Activated T-cell treated with anti-CD3 and anti-CD28 coated beads for 4 hours (primary cell): ENCODE data around the gene DOK3.

Experiments used
- DNase-seq: peaks from one replicate; pipeline ENCODE4 v3.0.0-alpha.2; 2020

Gene DOK3

GRCh38 chr5:177509381-177509951, at the start of gene DOK3:
Gene DOK3 (minus strand): TSS chr5:177509826. CDS start chr5:177509540, 286 bp downstream.
- DNase-seq: no peak

GRCh38 chr5:177557796-177558195, 48.2 kb upstream of the DOK3 start:
- no peak for DNase-seq

- no peak for DNase-seq
Observed at GRCh38 chr5:177557041-177557647, 47.5 kb upstream of the DOK3 start.

GRCh38 chr5:177555665-177556064, 46.0 kb upstream of the DOK3 start:
- DNase-seq: no peak

- DNase-seq: no peak
Observed at GRCh38 chr5:177555228-177555627, 45.6 kb upstream of the DOK3 start.

- DNase-seq: peak; percentile 94
Observed at GRCh38 chr5:177554474-177555111, 45.0 kb upstream of the DOK3 start, which contains the start of gene FAM193B. Gene FAM193B (minus strand): TSS chr5:177554563. CDS start chr5:177554458, 105 bp downstream.

- DNase-seq: peak; percentile 25
Observed at GRCh38 chr5:177553671-177554429, 44.2 kb upstream of the DOK3 start.

GRCh38 chr5:177552839-177553455, 43.3 kb upstream of the DOK3 start:
- no peak for DNase-seq

GRCh38 chr5:177550122-177550521, 40.5 kb upstream of the DOK3 start:
- no peak for DNase-seq

- no peak for DNase-seq
Observed at GRCh38 chr5:177548495-177548894, 38.9 kb upstream of the DOK3 start.

GRCh38 chr5:177547736-177548135, 38.1 kb upstream of the DOK3 start:
- no peak for DNase-seq

- no peak for DNase-seq
Observed at GRCh38 chr5:177546258-177546741, 36.7 kb upstream of the DOK3 start.

GRCh38 chr5:177545487-177546257, 36.0 kb upstream of the DOK3 start:
- DNase-seq: no peak

- no peak for DNase-seq
Observed at GRCh38 chr5:177542816-177543465, 33.3 kb upstream of the DOK3 start.

- no peak for DNase-seq
Observed at GRCh38 chr5:177540438-177540837, 30.8 kb upstream of the DOK3 start.

GRCh38 chr5:177539411-177539810, 29.8 kb upstream of the DOK3 start:
- no peak for DNase-seq

GRCh38 chr5:177538876-177539275, 29.2 kb upstream of the DOK3 start:
- no peak for DNase-seq

- no peak for DNase-seq
Observed at GRCh38 chr5:177537389-177538361, 28.0 kb upstream of the DOK3 start.

GRCh38 chr5:177536386-177536785, 26.8 kb upstream of the DOK3 start:
- no peak for DNase-seq

- DNase-seq: no peak
Observed at GRCh38 chr5:177535125-177535524, 25.5 kb upstream of the DOK3 start.
